WERI-Rb-1 (cell line): Measurements from ENCODE around the gene LMO7.

Source experiments
- DNase-seq: peaks from one replicate; pipeline ENCODE4 v3.0.0-alpha.2; 2020
- H3K27ac ChIP-seq: fragments of 250-450 bp; sonication (Bioruptor Pico); 2 replicates; pipeline ENCODE4 v1.5.1; 2020; ENCODE audit warnings: mild to moderate bottlenecking, moderate library complexity
- H3K27me3 ChIP-seq: fragments of 250-450 bp; sonication (Bioruptor Pico); 2 replicates; pipeline ENCODE4 v1.5.1; 2021; ENCODE audit warnings: mild to moderate bottlenecking, low read depth, moderate library complexity; ENCODE audit not compliant: insufficient read depth, severe bottlenecking
- H3K36me3 ChIP-seq: fragments of 250-450 bp; sonication (Bioruptor Pico); 2 replicates; pipeline ENCODE4 v1.5.1; 2020; ENCODE audit warnings: mild to moderate bottlenecking, moderate library complexity
- H3K4me3 ChIP-seq: 2 replicates; pipeline ENCODE4 v1.5.1; 2011; ENCODE audit warnings: low read depth, mild to moderate bottlenecking, control low read depth, low read length
- H3K9me3 ChIP-seq: fragments of 250-450 bp; sonication (Bioruptor Pico); 2 replicates; pipeline ENCODE4 v1.5.1; 2021; ENCODE audit warnings: mild to moderate bottlenecking, moderate library complexity; ENCODE audit not compliant: severe bottlenecking
- CTCF ChIP-seq: IDR thresholded peaks from 2 replicates; pipeline ENCODE4 v1.5.1; 2011; ENCODE audit warnings: low read depth, mild to moderate bottlenecking, control low read depth, inconsistent platforms, low read length

Gene LMO7

GRCh38 chr13:75825594-75825993 is 189.5 kb downstream of the LMO7 start:
- no peak overlapping the region for H3K27ac ChIP-seq
- H3K36me3 ChIP-seq, result no peaks in the 10 kb centered on the region
- no peak for TF ChIP-seq CTCF
- no peak overlapping the region for H3K4me3 ChIP-seq
- H3K27me3 ChIP-seq, result no peaks in the 10 kb centered on the region
- DNase-seq, result no peak
- H3K9me3 ChIP-seq, result no peaks in the 10 kb centered on the region

- H3K27me3 ChIP-seq, result no peaks in the 10 kb centered on the region
- H3K36me3 ChIP-seq, result no peaks in the 10 kb centered on the region
- H3K4me3 ChIP-seq, result no peak overlapping the region
- no peak overlapping the region for H3K27ac ChIP-seq
- DNase-seq, result no peak
- H3K9me3 ChIP-seq, result no peaks in the 10 kb centered on the region
- no peak for TF ChIP-seq CTCF
Observed at GRCh38 chr13:75826391-75826790, 190.3 kb downstream of the LMO7 start.

- TF ChIP-seq CTCF, result no peak
- H3K9me3 ChIP-seq, result no peaks in the 10 kb centered on the region
- DNase-seq, result no peak
- no peak overlapping the region for H3K4me3 ChIP-seq
- no peaks in the 10 kb centered on the region for H3K27me3 ChIP-seq
- H3K27ac ChIP-seq, result no peak overlapping the region
- no peaks in the 10 kb centered on the region for H3K36me3 ChIP-seq
Observed at GRCh38 chr13:75829830-75830229, 193.7 kb downstream of the LMO7 start.

DNA sequence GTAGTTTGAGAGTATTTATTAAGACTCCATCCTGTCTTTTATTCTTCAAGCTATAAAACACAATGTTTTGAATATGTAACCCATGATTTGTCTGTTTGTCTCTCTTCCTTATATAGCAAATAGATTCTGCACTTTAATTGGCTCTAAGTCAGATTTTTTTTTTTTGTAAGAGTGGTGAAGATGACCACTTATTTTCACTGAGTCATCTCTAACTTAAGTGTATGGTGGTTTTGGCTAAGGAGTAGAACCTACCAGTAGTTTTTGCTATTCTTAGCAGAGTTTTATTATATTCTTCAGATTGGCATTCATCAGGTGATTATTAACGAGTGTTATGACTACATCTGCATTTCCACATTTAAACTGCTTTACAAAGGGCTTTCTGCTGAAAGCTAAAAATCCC is 194.7 kb downstream of the LMO7 start:
- Histone ChIP-seq H3K27me3 (no peaks in the 10 kb centered on the region), H3K27ac (no peak overlapping the region), H3K9me3 (no peaks in the 10 kb centered on the region), H3K4me3 (no peak overlapping the region), H3K36me3 (no peaks in the 10 kb centered on the region)
- TF ChIP-seq CTCF, result no peak
- no peak for DNase-seq

DNA sequence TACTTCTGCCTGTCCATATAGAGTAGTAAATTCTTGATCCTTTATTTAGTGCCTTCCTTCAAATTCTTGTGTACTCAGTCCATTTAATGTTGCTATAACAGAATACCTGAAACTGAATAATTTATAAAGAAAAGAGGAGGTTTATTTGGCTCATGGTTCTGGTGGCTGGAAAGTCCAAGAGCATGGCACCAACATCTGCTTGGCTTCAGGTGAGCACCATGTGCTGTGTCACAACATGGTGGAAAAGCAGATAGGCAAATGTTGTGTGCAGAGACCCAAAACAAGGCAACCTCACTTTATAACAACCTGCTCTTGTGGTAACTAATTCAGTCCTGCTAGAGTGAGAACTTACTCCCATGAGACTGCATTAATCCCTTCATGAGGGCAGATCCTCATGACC is 195.3 kb downstream of the LMO7 start:
- H3K27me3 ChIP-seq, result no peaks in the 10 kb centered on the region
- no peaks in the 10 kb centered on the region for H3K36me3 ChIP-seq
- no peak overlapping the region for H3K27ac ChIP-seq
- DNase-seq, result no peak
- no peaks in the 10 kb centered on the region for H3K9me3 ChIP-seq
- TF ChIP-seq CTCF, result no peak
- H3K4me3 ChIP-seq, result no peak overlapping the region

- no peaks in the 10 kb centered on the region for H3K36me3 ChIP-seq
- TF ChIP-seq CTCF, result no peak
- no peak for DNase-seq
Observed at GRCh38 chr13:75832812-75833211, 196.7 kb downstream of the LMO7 start.

More at GRCh38 chr13:75832812-75833211, 196.7 kb downstream of the LMO7 start:
- no peaks in the 10 kb centered on the region for H3K9me3 ChIP-seq
- no peaks in the 10 kb centered on the region for H3K27me3 ChIP-seq
- no peak overlapping the region for H3K4me3 ChIP-seq
- H3K27ac ChIP-seq, result no peak overlapping the region
